Femur (tissue), 1 donor: Measurements from ENCODE around the gene SYCP3.

Experiments used
- DNase-seq: peaks from one replicate; pipeline ENCODE4 v3.0.0-alpha.2; 2017

Gene SYCP3

DNA sequence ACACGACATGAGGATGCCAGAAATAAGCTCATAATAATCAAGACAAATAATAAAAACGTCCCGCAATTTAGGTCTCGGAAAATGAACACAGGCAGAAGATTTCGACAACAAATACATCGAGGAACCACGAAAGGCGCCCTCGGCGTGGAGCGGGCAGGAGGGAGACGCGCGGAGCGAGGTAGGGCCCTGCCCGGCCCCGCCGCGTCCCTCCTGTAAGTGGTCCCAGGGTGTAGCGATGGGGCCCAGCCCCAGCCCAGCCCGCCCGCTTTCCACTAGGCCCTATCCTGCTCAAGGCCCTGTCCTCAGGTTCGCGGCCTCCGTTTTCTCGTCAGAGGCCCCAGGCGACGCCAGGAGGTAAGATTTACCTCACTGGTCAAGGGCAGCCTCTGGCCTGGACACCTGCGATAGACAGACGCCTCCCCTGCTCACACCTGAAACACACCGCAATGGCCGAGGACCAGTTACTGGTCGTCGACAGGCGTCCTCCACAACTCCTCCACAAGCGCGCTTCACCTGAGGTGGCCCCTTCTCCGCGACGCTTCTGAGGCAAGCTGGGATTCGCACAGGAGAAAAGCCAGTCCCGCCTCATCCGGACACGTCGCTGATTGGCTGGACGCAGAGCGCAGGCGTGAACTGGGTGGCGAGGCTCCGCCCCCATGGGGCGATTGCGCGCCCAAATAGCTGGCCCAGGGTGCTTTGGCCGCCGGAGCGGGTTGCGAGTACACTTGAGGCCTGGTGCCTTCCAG, at the start of gene SYCP3:
SYCP3 (minus strand) TSS at position 543 of the 746 bp plus-strand sequence. CDS start 1,527 bp downstream, outside the sequence.
- DNase-seq: no peak

DNA sequence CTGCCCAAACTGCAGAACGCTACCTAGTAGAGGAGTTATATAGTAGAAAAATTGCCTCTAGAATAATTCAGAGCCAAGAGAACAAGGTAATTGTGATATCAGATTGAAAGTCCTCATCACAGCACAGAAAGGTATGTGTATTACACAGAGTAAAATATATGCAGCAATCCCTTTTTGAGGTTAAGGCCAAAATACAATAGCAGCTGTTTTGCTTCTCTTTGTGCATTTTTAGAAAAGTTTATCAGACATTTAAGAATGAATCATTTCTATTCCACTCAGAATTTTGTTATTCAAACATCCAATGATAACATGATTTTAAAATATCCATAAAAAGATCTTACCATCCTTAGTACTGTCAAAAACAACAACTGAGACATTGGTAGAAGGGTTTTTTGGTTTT, 46.4 kb upstream of the SYCP3 start:
- no peak for DNase-seq

DNA sequence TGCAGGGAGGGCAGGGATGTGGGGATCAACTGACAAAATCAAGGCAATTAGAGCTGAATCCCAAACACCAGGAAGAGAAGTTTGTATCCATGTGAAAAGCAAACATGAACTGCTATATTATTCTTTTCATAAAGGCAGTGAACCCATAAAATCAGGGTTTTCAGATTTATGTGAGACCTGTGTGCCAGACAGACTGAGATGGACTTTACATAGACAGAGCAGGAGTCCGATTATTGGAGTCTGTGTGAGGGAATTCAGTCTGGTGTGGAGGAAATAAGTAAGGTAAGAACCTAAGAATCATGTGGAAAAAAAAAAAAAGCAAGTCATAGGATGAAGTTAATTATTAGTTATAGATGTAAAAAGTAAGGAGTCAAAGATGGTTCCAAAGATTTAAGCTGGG, 45.1 kb upstream of the SYCP3 start:
- DNase-seq: no peak

DNA sequence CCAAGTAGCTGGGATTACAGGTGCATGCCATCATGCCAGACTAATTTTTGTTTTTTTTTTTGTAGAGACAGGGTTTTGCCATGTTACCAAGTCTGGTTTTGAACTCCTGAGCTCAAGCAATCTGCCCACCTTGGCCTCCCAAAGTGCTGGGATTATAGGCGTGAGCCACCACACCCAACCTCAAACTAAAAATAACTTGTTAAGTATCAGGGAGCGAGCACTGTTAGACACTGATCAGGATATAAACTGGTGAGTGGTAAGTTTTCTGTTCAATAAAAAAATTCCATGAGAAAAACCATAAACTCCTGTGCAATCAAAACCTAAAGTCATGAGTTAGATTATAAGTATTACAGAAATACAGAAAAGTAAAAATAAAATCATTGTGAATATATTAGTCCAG, 44.6 kb upstream of the SYCP3 start:
- no peak for DNase-seq

DNA sequence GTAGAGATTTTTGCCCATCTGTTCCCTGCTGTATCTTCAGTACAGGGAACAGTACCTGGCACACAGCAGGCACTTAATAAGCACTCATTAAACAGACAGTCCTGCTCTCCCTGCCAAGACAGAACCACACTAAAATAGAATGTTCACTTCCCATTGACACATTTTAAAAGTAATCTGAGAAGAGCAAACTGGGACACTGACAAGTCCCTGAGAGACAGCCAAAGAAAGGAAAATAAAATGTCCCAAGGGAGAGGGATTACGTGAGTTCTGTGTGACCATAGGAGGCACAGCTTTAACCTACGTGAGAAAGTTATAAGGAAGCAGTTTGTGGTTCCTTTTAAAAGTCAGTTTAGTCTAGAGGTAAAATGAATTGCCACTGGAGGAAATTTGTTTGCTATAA, 43.9 kb upstream of the SYCP3 start:
- DNase-seq: no peak

DNA sequence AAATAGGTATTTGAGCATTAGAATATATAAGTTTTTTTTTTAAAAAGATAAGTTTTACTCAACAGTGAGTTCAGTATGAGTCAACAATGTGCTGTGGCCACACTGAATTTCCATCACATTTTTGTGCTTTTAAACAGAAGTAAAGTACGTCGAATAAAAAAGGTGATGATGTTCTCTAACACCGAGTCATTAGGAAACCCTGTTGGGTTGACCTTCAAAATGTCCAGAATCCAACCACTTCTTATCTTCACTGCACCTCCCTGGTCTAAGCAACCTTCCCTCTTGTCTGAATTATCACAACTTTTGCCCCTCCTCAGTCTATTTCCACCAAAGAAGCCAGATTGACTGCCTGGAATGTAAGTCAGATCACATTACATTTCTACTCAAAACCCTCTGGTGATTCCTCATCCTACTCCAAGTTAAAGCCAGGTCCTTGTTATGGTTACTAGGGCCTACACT, 43.0 kb upstream of the SYCP3 start:
- DNase-seq: no peak

DNA sequence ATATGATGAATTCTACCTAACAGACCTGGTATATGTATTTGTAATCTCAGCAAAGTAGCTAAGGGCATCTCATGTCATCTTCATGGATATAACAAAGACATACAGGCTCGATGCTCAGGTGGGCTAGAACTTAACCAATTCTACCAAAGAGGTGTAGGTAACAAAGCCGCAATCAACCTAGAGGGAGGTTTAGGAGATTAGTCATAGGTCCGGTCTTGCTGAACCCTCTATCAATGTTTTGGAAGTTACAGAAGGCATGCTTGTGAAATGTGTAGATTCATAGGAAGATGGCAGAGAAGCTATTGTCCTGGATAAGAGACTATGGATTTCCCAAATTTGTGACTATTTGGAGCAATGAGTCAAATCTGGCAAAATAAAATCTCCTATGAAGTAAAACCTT, 42.6 kb upstream of the SYCP3 start:
- no peak for DNase-seq

DNA sequence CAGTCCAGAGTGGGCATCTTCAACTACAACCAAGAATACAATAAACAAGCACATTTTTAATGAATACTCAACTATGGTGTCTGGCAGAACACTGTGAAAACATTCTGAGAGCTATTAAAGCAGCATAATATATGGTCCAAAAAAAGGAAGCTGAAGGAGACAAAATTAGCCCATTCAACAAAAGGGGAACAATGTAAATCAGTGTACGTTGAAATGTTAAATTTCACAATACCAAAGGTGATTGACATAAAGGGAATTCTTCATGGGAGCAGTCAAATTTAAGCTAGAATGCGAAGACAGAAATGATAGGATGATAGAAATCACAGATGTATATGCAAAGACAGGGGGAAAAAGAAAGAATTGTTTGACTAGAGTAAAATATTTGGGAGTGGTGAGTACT, 41.3 kb upstream of the SYCP3 start:
- DNase-seq: no peak

DNA sequence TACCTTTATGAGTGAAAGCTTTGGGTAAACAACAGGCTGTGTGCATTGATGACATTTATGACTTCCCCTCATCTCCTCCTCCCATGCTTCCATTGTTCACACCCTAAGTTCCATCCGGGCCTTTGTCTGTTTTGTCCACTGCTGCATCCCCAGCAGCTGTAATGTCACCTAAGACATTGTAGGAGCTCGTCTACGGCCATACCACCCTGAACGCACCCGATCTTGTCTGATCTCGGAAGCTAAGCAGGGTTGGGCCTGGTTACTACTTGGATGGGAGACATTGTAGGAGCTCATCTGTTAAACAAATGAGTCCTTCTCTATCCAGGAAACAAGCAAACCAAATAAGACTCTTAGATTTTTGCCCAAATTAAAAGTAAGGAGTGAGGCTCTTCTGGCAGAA, 40.4 kb upstream of the SYCP3 start:
- no peak for DNase-seq

DNA sequence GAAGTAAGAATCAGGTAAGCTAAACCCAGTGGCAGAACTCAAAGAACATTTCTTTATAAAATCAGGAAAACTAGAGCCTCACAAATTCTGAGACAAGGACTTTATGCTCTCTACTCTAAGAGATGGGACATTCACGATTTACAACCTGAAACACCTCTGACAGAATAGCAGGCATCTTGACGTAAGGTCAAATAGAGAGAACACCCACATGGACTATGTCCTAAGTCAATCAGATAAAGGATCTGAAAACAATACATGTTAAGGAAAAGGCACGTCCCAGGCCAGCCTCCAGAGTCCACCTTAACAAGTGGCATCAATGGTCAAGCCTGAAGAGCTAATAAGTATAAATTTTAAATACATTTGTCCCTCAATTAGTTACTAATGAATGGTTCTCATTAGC, 39.9 kb upstream of the SYCP3 start:
- no peak for DNase-seq

DNA sequence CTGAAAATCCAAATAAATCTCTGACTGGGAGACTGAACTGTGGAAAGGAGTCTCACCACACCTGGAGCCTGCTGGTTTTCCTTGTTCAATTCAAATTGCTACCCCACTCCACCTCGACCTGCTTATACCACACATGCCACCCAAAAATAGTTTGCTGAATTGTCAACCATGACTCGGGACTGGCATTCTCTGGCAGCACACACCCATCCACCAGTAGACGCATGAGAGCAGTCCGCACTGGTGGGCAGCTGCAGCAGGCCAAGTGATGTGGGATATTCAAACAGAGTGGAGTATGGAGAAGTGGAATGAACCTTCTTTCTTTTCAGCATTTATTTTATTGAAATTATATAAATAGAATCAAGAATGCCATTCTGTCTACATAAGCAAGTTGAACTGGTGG, 38.7 kb upstream of the SYCP3 start:
- DNase-seq: no peak

DNA sequence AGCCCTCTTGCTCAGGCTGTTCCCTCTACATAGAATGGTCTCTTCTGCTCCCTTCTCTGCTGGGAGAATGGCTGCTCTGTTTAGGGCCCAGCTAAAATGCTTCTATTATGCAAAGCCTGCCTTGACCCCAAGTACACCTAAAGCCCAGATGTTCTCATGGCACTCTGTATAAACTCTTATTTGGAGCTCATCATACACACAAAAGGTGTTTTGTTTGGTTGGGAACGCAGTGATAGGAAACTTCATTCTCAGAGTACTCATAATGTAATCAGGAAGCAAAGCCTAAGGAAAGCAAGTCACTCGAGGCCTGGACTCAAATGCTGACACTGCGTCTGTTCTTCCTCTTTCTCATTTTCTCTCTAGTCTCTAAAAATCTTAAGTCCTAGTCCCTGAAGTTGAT, 38.2 kb upstream of the SYCP3 start:
- no peak for DNase-seq

DNA sequence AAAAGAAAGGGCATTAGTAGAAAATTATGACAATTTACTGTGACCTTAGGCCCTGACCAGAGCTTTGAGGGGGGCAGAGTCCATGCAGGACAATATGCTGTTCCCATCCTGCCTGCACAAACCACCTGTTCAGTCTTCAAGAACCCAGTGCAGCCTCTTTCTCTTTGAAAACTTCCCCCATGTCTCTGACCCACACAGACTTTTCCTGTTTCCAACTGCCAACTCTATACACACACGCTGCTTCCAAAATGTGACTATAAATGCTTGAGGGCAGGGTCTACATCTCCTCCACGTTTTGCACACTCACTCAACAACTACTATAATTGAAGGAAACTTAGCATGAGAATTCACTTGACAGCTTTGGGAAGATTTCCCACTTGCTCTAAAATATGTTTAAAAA, 36.6 kb upstream of the SYCP3 start:
- DNase-seq: no peak

DNA sequence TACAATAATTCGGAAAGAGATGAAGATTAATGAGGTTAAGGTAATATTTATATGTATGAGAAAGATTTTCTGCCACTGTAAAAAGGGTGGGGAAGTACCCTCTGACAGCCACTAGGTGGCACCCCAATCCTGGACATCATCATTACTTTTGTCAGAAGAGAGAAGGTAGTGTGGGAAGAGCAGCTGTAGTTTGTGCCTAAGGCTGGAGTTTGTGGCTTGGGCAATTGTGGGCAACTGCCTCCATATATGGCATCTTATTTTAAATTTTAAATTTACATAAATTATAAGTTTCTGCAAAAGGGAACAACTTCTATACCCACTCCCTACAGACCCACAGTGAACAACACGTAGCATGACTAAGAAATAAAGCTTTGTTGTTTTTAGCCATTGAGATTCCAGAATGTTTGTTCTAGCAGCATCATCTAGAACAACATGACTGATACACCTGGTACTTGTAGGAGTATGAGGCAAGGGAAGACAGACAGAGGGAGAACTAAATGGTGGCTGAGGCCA, 34.4 kb upstream of the SYCP3 start:
- DNase-seq: peak; percentile 78

DNA sequence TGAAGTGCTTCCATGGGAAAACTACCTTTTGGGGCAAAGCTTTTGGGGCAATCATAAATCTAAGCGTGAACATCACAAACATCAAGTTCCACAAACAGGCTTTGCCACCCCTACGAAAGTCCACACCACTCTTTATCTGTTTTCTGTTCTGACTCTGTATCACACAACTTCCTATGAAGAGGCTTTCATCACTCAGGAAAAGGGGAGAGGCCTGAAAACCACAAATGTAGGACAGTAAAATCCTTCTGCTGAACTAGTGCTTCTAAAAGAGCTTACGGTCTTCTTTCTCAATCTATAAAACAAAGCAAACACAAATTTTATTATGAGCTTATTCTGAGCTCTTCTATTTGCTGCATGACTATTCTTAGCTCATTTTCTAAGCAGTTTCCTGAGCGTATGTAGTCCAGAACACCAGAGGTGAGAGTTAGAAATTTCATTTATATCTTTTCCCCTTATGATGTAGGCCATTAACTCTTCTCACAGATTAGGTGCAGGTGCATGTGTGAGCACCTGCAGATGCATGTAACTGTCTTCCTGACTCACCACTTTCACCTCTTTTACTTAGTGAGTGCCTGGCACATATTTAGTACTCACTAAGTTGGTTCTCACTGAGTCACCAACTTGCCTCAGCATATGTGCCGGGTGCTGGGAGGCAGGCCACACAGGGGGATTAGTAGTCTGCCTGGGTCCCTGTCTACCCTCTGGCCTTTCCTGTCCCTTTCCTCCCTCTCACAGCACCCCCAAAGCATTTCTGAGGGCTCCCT, 32.9 kb upstream of the SYCP3 start:
- no peak for DNase-seq

DNA sequence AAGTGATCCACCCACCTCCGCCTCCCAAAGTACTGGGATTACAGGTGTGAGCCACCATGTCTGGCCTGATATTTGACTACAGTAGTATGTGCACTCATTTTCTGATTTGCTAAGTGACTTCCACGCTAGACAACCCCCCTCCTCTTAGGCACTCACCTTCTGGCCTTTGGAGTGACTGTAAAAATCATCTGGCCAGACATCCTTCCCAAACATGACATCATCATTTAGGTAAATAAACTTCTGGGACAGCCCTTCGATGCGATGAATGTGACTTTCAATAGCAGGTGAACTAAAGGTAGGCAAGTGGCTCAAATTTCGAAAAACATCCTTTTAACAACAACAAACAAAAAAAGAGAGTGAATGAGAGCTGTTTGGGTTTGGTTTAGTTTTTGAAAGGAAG, 30.6 kb upstream of the SYCP3 start:
- no peak for DNase-seq

DNA sequence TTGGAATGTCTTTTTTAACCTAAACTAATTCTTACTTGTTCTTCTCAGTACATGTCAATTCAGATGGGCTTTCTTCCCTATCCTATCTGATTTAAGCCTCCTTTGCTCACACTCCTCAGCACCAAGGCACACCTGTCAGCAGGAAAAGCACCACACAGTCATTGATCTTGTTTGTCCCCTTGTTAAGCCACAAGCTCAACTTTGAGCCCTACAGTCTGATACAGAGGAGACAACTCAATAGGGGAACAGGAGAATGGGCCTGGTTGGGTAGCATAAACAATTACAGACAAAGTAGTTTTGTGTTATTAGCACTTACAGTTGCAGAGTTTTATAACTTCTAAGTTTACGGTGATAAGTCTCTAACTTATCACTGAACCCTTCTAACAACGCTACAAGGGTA, 29.5 kb upstream of the SYCP3 start:
- DNase-seq: no peak

DNA sequence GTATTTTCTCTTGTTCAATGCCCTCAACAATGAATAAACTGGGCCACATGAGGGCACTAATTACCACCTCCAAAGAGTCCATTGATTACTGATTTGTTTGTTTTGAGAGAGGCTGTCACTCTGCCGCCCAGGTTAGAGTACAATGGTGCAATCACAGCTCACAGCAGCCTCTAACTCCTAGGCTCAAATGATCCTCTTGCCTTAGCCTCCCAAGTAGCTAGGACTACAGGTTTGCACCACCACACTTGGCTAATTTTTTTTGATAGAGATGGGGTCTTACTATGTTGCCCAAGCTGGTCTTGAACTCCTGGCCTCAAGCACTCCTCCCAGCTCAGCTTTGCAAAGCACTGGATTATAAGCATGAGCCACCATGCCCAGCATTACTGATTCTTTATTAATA, 28.3 kb upstream of the SYCP3 start:
- DNase-seq: no peak

DNA sequence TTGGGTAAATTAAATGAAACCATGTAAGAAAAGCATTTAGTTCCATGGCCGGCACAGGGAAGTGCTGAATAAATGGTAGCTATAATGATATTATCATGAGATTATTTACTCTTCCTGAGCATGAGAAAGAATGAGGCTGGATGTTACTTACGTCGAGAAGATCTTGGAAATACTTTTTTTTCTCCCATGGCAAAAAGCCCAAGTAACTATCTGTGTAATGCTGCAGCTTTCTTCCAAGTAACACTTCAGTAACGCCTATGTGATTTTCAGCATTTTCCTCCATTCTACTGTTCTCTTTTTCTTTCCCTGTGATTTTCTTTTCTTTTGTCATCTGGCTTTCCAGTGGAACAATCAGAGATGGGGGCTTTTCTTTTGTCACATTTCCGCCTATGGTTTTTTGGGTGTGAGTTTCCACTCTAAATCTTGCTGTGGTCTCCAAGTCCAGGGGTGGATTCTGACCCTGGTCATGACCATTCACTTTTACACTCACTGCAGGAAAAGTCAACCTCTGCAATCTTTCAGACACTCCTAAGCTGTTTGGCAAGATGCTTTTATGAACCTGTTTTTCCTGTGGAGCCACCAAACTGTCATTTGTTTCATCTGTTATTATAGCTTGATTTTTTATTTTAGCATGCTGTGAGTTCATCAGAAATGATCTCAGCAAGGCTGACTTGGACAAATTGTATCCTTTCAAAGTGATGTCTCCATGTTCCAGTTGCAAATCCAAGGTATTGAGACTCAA, 25.0 kb upstream of the SYCP3 start:
- no peak for DNase-seq

DNA sequence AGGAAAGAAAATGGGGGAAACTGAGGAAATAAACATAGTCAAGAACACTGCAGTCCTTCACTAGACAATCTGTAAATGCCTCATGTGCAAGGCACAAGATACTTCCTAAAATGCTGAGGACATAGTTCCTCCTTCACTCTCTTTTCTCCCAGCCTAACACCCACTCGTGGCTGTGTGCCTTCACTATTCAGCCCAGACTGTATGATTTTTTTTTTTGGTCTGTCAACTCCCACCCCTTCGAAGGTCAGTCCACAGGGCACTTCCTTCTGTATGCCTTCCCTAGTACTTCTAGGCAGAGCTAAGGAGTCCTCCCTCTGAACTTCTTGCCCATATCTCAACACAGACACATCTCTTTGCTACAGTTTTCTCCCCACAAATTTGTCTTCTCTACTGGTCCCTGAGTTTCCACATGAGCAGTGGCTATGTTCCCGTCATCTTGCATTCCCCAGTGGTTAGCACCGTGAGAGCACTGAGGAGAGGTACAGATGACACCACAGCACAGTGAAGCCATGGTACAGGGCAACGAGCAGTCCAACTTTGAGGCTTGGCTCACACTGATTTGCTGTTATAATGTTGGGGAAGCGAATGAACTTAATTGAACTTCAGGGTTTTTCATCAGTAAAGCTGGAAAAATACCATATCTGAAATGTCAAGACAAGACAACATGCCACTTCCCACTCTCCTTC, 24.1 kb upstream of the SYCP3 start:
- DNase-seq: no peak

DNA sequence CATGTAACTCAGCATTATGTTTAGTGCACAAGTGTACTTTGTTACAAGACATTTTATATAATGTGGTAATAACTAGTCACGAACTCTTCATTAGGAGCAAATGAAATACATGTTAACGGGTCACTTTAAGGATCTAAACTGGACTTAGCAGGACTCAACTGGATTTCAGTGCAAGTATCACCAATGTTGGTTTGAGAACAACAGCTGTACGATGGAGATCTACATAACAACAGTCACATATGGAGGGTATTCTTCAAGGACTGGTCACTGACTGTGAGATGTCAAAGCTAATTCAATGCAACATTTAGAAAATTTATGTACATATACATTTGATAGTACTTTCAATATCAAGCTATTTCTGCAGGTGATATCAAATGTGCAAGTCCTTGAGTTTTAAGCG, 22.5 kb upstream of the SYCP3 start:
- DNase-seq: no peak

DNA sequence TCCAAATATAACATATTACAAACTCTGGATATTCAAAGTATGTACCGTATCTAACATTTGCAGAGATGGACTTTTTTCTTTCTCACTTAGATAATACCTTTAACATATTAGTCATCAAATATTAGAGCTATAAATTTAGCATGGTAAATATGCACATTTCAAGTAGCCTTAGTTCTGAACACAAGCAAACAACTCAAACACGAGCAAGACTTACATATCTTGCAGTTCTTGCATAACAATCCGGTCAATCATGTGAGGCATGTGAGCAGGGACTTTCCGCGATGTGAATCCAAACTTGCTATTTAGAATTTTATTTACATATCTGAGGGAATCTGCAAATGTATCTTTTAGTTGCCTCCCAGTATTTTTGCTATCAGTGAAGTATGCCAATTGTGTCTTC, 22.1 kb upstream of the SYCP3 start:
- DNase-seq: no peak
